ENCODE results near the gene SLC34A3. TPM values are rescaled to one million over a fixed set of nuclear protein-coding genes. Genes with fewer than 3 reads are reported as not detected.

SLC34A3 gene
- total RNA-seq, 1 donor from 2014 or later, result 0.25 TPM

DNA sequence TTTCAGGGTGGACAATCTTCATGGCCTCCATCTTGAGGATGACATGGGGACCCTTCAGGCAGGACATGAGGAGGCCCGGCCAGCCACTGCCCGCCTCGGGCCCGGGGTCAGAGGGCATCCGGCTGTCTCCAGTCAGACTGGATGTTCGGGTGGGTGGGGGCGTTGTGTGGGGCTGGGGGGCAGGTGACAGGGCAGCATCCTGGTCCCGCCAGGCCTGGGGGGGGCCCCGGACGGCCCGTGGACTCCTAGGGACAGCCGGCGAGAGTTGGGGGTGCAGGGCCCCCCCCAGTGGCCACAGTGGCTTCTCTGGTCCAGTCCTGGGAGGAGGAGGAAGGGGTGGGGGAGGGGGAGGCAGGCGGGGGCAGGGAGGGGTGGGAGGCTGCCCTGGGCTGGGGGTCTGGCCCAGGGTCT, 9.6 kb upstream of the SLC34A3 start:
- H3K36me3 ChIP-seq (ENCODE audit: control insufficient read depth, insufficient read depth, low read length), result no peaks in the 10 kb centered on the region
- TF ChIP-seq CTCF (IDR thresholded peaks at IDR 0.05; ENCODE audit: insufficient read depth, low read length, poor library complexity, severe bottlenecking), result no peak
- no peak for DNase-seq (ENCODE audit: low read depth)
- no peaks in the 10 kb centered on the region for H3K27me3 ChIP-seq (ENCODE audit: control insufficient read depth, insufficient read depth, low read length)
- H3K4me3 ChIP-seq (ENCODE audit: low read depth, low read length), result no peak overlapping the region

DNA sequence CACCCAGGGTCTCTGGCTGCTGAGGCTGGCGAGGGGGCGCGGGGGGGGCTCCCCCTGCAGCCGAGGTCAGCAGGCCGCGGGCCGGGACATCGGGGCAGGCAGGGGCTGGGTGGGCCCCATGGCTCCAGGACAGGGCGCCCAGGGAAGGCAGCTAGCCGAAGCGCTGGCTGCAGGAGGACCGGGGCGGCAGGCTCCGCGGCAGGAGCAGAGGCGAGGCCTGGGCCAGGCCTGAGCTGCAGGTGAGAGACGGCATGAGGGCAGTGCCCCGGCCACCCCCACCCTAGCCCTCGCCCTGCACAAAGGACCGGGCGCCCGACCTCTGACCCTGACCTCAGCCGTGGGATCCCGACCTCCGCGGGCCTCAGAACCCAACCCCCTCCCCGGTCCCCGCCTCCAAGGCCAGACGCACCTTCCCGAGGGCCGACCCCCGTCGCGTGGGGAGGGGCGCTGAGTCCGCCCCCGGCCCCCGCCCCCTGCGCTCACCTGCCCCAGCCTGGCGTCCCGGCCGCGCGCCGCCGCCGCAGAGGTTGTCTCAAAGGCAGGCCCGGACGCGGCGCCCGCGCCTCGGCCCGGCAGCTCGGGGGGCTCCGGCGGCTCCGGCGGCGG, 9.1 kb upstream of the SLC34A3 start:
- H3K36me3 ChIP-seq (ENCODE audit: control insufficient read depth, insufficient read depth, low read length), result no peaks in the 10 kb centered on the region
- H3K4me3 ChIP-seq (ENCODE audit: low read depth, low read length), result peak overlapping the region; percentile 46
- no peak for TF ChIP-seq CTCF (IDR thresholded peaks at IDR 0.05; ENCODE audit: insufficient read depth, low read length, poor library complexity, severe bottlenecking)
- no peaks in the 10 kb centered on the region for H3K27me3 ChIP-seq (ENCODE audit: control insufficient read depth, insufficient read depth, low read length)
- DNase-seq (ENCODE audit: low read depth), result no peak

DNA sequence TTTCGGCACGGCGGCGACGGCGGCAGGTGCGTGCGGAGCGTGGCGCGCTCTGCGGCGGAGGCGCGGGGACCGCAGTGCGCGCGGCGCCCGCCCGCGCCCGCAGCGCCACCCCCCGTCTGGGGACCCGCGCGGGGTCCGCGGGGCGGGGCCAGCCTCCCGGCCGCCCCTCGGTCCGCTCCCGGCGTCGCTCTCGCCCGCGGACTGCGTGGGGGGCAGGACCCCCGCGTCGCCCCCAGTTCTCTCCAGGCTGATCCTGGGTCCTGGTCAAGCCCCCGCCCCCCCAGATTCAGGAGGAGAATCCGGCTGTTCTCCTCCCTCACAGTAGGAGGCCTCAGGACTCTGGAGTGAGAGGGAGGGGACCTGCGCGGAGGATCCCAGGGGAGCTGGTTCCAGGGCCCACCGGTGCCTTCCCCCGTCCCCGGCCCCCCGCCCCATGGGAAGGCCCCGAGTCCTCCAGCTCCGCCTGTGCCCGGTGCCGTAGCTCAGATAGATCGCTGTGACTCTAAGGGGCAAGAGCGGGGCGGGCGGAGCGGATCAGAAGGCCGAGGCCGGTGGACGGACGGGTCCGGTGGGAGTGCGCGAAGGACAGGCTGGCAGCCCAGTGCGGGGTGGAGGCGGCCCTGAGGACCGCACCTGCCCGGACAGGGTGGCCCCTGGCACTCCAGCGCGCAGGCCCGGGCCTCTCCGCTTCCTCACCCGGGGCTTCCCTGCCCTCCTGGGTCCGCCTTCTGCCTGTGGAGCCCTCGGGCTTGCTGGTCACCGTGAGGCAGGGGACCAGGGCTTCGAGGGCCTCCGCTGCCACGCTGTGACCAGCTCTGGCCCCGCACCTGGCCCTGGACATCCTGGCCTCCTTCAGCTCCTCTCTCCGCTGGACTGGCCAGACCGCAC, 8.3 kb upstream of the SLC34A3 start, which contains the start of gene RNF208:
RNF208 (minus strand) TSS at position 51 of the 888 bp plus-strand sequence. CDS start 1,028 bp downstream, outside the sequence.
- TF ChIP-seq CTCF (IDR thresholded peaks at IDR 0.05; ENCODE audit: insufficient read depth, low read length, poor library complexity, severe bottlenecking), result no peak
- DNase-seq (ENCODE audit: low read depth), result no peak
- Histone ChIP-seq H3K36me3 (ENCODE audit: control insufficient read depth, insufficient read depth, low read length) (no peaks in the 10 kb centered on the region), H3K4me3 (ENCODE audit: low read depth, low read length) (peak within 1 kb of the TSS; percentile 46), H3K27me3 (ENCODE audit: control insufficient read depth, insufficient read depth, low read length) (no peaks in the 10 kb centered on the region)

DNA sequence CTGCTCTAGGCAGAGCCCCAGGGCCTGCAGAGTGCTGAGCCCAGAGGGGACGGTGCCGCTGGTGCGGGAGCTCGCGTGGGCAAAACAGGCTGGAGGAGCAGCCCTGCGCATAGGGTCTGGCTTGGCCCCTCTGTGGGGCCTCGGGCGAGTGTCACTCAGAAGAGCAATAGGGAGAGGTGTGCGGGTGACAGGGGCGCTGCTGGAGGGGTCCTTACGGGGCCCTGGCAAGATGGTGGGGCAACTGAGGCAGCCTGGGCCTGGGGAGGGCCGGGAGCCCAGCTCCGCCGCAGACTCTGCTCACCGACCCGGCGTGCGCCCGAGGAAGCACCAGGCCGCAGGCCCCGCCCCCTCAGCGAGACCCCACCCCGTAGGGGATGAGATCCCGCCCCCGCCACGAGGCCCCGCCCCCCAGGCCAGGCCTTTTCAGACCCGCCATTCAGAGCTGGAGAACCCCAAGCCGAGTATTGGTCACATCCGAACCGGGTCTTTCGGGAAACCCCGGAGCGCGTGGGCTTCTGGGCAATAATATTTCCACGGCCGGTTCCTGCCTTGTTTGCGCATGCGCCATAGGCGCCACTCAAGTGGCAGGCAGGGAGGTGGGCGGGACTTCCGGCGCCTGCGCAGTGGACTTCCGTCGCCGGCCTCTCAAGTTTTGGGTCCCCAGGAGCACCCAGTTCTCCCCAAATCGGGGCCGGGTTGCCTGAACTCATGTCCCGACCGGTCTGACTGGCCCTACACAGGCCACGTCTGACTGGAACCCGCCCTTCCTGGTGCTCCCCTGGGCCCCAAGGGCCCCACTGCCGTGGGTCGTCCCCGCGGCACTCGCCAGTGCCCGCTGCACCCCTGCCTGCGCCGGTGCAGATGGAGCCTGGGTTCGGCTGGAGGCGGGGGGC, 7.4 kb upstream of the SLC34A3 start:
- TF ChIP-seq CTCF (IDR thresholded peaks at IDR 0.05; ENCODE audit: insufficient read depth, low read length, poor library complexity, severe bottlenecking), result no peak

DNA sequence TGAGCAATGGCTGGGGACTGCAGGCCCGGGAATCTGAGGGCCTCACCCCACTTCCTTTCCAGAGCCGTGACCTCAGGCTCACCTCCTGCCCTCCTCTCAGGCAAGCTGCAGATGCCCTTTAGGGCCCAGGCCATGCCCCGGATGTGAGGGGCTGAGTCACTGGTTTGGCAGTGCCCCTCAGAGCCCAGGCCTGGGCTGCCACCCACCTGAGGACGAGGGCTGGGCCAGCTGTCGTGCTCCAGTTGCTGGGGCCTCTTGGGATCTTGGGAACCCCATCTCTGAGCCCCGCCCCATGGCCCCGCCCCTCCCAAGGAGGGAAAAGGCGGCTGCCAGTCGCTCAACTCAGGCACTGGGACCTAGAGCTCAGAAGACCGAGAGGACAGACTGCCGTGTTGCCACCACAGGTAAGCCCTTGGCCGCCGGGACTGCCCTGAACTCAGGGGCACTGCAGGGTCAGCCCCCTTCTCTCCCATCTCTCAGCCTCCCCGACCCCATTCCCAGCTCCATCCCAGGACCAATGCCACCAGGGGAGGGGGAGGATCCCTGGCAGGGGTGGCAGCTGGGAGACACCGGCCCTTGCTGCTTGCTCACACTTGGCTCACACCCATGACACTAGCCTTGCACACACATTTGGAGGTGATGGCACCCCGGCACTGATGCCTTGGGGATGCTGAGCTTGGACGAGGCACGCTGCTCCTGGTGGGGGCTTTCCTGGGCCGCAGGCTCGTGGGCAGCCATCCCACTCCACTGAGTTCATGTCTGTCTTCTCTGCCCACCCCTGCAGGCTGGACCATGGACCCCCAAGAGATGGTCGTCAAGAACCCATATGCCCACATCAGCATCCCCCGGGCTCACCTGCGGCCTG, 5.6 kb upstream of the SLC34A3 start, which contains the start of gene CYSRT1:
CYSRT1 (plus strand) TSS at position 345 of the 865 bp plus-strand sequence; CDS start at position 793, 448 bp downstream.
- peaks cover 19% of the 10 kb centered on the region for H3K27me3 ChIP-seq (ENCODE audit: control insufficient read depth, insufficient read depth, low read length)
- no peak for DNase-seq (ENCODE audit: low read depth)
- no peak for TF ChIP-seq CTCF (IDR thresholded peaks at IDR 0.05; ENCODE audit: insufficient read depth, low read length, poor library complexity, severe bottlenecking)
- no peaks in the 10 kb centered on the region for H3K36me3 ChIP-seq (ENCODE audit: control insufficient read depth, insufficient read depth, low read length)
- H3K4me3 ChIP-seq (ENCODE audit: low read depth, low read length), result peak within 1 kb of the TSS; percentile 83

More for the DNA sequence above, 7.4 kb upstream of the SLC34A3 start:
- peak; percentile 82 for DNase-seq (ENCODE audit: low read depth)
- peak overlapping the region; percentile 83 for H3K4me3 ChIP-seq (ENCODE audit: low read depth, low read length)
- peaks cover 4% of the 10 kb centered on the region for H3K27me3 ChIP-seq (ENCODE audit: control insufficient read depth, insufficient read depth, low read length)
- no peaks in the 10 kb centered on the region for H3K36me3 ChIP-seq (ENCODE audit: control insufficient read depth, insufficient read depth, low read length)
